HepG2 (cell line): ENCODE results near the gene ITGA7. TPM values are rescaled to one million over a fixed set of nuclear protein-coding genes. Genes with fewer than 3 reads are reported as not detected.

Experiments used
- AGO2 ChIP-seq: fragments of 200-400 bp; formaldehyde crosslinking; optimal IDR thresholded peaks from 2 replicates; pipeline ENCODE3; 2017; ENCODE audit warnings: mild to moderate bottlenecking, low read depth, low read length, moderate library complexity
- ELF1 ChIP-seq: sonication (generic); formaldehyde crosslinking; IDR thresholded peaks from 2 replicates; pipeline ENCODE4 v1.4.0; 2020; ENCODE audit warnings: missing genetic modification reagents
- GTF3A ChIP-seq: sonication (generic); formaldehyde crosslinking; conservative IDR thresholded peaks from 2 replicates; pipeline ENCODE4 v1.4.0; 2020; ENCODE audit warnings: mild to moderate bottlenecking, missing genetic modification reagents
- MTA1 ChIP-seq: sonication (generic); formaldehyde crosslinking; IDR thresholded peaks from 2 replicates; pipeline ENCODE4 v1.4.0; 2020; ENCODE audit warnings: missing genetic modification reagents, mild to moderate bottlenecking, borderline replicate concordance
- NR2F6 ChIP-seq, 2 experiments: IDR thresholded peaks; 2 replicates each; pipeline ENCODE4 v1.6.1; 2016; ENCODE audit warnings: antibody characterized with exemption in 1 of 2, mild to moderate bottlenecking in 1 of 2
- PITX1 ChIP-seq: sonication (generic); formaldehyde crosslinking; IDR thresholded peaks from 2 replicates; pipeline ENCODE4 v1.5.1; 2020; ENCODE audit warnings: mild to moderate bottlenecking, missing genetic modification reagents
- RAD21 ChIP-seq: fragments of 450-650 bp; formaldehyde crosslinking; IDR thresholded peaks from 2 replicates; pipeline ENCODE4 v1.5.0; 2020; ENCODE audit warnings: mild to moderate bottlenecking
- RXRB ChIP-seq: IDR thresholded peaks from 2 replicates; pipeline ENCODE4 v1.6.1; 2016; ENCODE audit warnings: borderline replicate concordance, missing genetic modification reagents, missing compliant biosample characterization
- TEAD3 ChIP-seq: optimal IDR thresholded peaks from 2 replicates; pipeline ENCODE3; 2016; ENCODE audit warnings: borderline replicate concordance
- THAP11 ChIP-seq: IDR thresholded peaks from 2 replicates; pipeline ENCODE4 v1.6.1; 2016; ENCODE audit warnings: missing biosample characterization, missing genetic modification reagents
- XRCC5 ChIP-seq: fragments of 200-400 bp; formaldehyde crosslinking; optimal IDR thresholded peaks from 2 replicates; pipeline ENCODE3; 2017; ENCODE audit warnings: mild to moderate bottlenecking, low read length
- ZNF263 ChIP-seq: sonication (generic); formaldehyde crosslinking; IDR thresholded peaks from 2 replicates; pipeline ENCODE4 v1.4.0; 2020; ENCODE audit warnings: missing genetic modification reagents
- ZNF343 ChIP-seq: sonication (generic); formaldehyde crosslinking; IDR thresholded peaks from 2 replicates; pipeline ENCODE4 v1.4.0; 2020; ENCODE audit warnings: mild to moderate bottlenecking, missing genetic modification reagents
- polyA plus RNA-seq, 8 experiments: library from polyadenylated mRNA; depleted of rRNA in 3 of 8; stranded (reverse) in 7 of 8; unstranded in 1 of 8; fragments of >200 nt; fragmentation: Illumina TruSeq in 4 of 8; extraction: Trizol in 4 of 8; gene quantifications; 2 replicates each; pipeline versions ENCODE4 v1.2.1 to v1.2.3, GENCODE V29; 2011 to 2016; ENCODE audit warnings: low read depth in 4 of 8, missing spikeins in 1 of 8, mixed read lengths in 1 of 8; ENCODE audit not compliant: insufficient read depth in 1 of 8
- total RNA-seq, 5 experiments: library from RNA; depleted of rRNA; stranded (reverse); fragments of >200 nt; fragmentation: Illumina TruSeq; extraction: Trizol; gene quantifications; 2 replicates each; pipeline ENCODE4 v1.2.3, GENCODE V29; 2016; ENCODE audit warnings: low read depth in 1 of 5
- TF ChIP-seq, protein P1 (sequence below): sonication (generic); formaldehyde crosslinking; IDR thresholded peaks from 2 replicates; pipeline ENCODE4 v1.5.0; 2020; ENCODE audit warnings: mild to moderate bottlenecking, missing genetic modification reagents
- TF ChIP-seq, protein P2 (sequence below): sonication (generic); formaldehyde crosslinking; IDR thresholded peaks from 2 replicates; pipeline ENCODE4 v1.4.0; 2020; ENCODE audit warnings: missing genetic modification reagents
- TF ChIP-seq, protein P3 (sequence below): IDR thresholded peaks from 2 replicates; pipeline ENCODE4 v1.6.1; 2016; ENCODE audit warnings: missing compliant biosample characterization, missing genetic modification reagents, borderline replicate concordance
- TF ChIP-seq, protein P4 (sequence below), 2 experiments: sonication (generic) in 1 of 2; formaldehyde crosslinking in 1 of 2; IDR thresholded peaks; 2 replicates each; pipeline versions ENCODE4 v1.4.0 to v1.6.1; 2016 to 2020; ENCODE audit warnings: borderline replicate concordance in 1 of 2, low read depth in 1 of 2, mild to moderate bottlenecking in 1 of 2, missing genetic modification reagents in 1 of 2
- TF ChIP-seq, protein P5 (sequence below): sonication (generic); formaldehyde crosslinking; conservative IDR thresholded peaks from 2 replicates; pipeline ENCODE4 v1.4.0; 2020; ENCODE audit warnings: missing genetic modification reagents

ITGA7 gene
- total and polyA plus RNA-seq, 2 of the 13 experiments (the other 11 are each of a cell fraction or from before 2014, with no cell fraction given): 0.65 to 0.75 TPM

DNA sequence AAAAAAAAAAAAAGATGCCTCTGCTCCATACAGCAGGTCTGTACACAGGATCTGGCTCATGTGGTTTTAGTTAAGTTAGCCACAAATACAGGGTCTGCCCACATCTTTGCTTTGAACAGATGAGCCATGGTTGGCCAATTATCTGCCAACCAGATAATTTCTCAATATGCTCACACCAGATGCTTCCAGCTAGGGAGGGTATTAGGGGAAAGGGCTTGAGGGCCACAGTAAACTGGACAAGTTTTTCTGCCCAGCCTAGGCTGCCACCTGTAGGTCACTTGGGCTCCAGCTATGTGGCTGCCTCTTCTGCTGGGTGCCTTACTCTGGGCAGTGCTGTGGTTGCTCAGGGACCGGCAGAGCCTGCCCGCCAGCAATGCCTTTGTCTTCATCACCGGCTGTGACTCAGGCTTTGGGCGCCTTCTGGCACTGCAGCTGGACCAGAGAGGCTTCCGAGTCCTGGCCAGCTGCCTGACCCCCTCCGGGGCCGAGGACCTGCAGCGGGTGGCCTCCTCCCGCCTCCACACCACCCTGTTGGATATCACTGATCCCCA is 13.3 kb upstream of the ITGA7 start (continued):
- TF ChIP-seq, protein P1, sequence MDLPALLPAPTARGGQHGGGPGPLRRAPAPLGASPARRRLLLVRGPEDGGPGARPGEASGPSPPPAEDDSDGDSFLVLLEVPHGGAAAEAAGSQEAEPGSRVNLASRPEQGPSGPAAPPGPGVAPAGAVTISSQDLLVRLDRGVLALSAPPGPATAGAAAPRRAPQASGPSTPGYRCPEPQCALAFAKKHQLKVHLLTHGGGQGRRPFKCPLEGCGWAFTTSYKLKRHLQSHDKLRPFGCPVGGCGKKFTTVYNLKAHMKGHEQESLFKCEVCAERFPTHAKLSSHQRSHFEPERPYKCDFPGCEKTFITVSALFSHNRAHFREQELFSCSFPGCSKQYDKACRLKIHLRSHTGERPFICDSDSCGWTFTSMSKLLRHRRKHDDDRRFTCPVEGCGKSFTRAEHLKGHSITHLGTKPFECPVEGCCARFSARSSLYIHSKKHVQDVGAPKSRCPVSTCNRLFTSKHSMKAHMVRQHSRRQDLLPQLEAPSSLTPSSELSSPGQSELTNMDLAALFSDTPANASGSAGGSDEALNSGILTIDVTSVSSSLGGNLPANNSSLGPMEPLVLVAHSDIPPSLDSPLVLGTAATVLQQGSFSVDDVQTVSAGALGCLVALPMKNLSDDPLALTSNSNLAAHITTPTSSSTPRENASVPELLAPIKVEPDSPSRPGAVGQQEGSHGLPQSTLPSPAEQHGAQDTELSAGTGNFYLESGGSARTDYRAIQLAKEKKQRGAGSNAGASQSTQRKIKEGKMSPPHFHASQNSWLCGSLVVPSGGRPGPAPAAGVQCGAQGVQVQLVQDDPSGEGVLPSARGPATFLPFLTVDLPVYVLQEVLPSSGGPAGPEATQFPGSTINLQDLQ (CRISPR knock-in tag): no peak
- TF ChIP-seq, protein P2, sequence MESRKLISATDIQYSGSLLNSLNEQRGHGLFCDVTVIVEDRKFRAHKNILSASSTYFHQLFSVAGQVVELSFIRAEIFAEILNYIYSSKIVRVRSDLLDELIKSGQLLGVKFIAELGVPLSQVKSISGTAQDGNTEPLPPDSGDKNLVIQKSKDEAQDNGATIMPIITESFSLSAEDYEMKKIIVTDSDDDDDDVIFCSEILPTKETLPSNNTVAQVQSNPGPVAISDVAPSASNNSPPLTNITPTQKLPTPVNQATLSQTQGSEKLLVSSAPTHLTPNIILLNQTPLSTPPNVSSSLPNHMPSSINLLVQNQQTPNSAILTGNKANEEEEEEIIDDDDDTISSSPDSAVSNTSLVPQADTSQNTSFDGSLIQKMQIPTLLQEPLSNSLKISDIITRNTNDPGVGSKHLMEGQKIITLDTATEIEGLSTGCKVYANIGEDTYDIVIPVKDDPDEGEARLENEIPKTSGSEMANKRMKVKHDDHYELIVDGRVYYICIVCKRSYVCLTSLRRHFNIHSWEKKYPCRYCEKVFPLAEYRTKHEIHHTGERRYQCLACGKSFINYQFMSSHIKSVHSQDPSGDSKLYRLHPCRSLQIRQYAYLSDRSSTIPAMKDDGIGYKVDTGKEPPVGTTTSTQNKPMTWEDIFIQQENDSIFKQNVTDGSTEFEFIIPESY (CRISPR knock-in tag): peak; percentile 88
- TF ChIP-seq MTA1 (CRISPR knock-in tag) (peak; percentile 48; the same call in 1 of the 2 replicates), THAP11 (CRISPR knock-in tag) (no peak), TEAD3 (CRISPR knock-in tag) (peak; percentile 69), XRCC5 (peak; percentile 34), NR2F6 (IDR thresholded peaks at IDR 0.05) (no peak), NR2F6 (CRISPR knock-in tag; IDR thresholded peaks at IDR 0.05) (peak; percentile 10; the same call in 1 of the 2 replicates), AGO2 (peak; percentile 69), RAD21 (CRISPR knock-in tag) (peak; percentile 81), GTF3A (CRISPR knock-in tag) (no peak; the same call in 1 of the 2 replicates), PITX1 (CRISPR knock-in tag) (0 out of 2 replicates have a peak, but pooled peaks have one; percentile 14), ELF1 (CRISPR knock-in tag) (no peak), ZNF343 (CRISPR knock-in tag) (0 out of 2 replicates have a peak, but pooled peaks have one; percentile 50), RXRB (CRISPR knock-in tag) (peak; percentile 46; the same call in 1 of the 2 replicates), ZNF263 (CRISPR knock-in tag) (0 out of 2 replicates have a peak, but pooled peaks have one; percentile 21)
- TF ChIP-seq, protein P3, sequence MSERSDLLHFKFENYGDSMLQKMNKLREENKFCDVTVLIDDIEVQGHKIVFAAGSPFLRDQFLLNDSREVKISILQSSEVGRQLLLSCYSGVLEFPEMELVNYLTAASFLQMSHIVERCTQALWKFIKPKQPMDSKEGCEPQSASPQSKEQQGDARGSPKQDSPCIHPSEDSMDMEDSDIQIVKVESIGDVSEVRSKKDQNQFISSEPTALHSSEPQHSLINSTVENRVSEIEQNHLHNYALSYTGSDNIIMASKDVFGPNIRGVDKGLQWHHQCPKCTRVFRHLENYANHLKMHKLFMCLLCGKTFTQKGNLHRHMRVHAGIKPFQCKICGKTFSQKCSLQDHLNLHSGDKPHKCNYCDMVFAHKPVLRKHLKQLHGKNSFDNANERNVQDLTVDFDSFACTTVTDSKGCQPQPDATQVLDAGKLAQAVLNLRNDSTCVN: 0 out of 2 replicates have a peak, but pooled peaks have one; percentile 22
- TF ChIP-seq, protein P4, sequence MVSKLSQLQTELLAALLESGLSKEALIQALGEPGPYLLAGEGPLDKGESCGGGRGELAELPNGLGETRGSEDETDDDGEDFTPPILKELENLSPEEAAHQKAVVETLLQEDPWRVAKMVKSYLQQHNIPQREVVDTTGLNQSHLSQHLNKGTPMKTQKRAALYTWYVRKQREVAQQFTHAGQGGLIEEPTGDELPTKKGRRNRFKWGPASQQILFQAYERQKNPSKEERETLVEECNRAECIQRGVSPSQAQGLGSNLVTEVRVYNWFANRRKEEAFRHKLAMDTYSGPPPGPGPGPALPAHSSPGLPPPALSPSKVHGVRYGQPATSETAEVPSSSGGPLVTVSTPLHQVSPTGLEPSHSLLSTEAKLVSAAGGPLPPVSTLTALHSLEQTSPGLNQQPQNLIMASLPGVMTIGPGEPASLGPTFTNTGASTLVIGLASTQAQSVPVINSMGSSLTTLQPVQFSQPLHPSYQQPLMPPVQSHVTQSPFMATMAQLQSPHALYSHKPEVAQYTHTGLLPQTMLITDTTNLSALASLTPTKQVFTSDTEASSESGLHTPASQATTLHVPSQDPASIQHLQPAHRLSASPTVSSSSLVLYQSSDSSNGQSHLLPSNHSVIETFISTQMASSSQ (IDR thresholded peaks at IDR 0.05; ENCODE audit: low read depth): no peak
- TF ChIP-seq, protein P4 (CRISPR knock-in tag; IDR thresholded peaks at IDR 0.05; ENCODE audit: borderline replicate concordance): 0 out of 2 replicates have a peak, but pooled peaks have one; percentile 22
- TF ChIP-seq, protein P5, sequence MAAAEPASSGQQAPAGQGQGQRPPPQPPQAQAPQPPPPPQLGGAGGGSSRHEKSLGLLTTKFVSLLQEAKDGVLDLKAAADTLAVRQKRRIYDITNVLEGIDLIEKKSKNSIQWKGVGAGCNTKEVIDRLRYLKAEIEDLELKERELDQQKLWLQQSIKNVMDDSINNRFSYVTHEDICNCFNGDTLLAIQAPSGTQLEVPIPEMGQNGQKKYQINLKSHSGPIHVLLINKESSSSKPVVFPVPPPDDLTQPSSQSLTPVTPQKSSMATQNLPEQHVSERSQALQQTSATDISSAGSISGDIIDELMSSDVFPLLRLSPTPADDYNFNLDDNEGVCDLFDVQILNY (CRISPR knock-in tag): no peak
